ENCODE measurements around the gene CSK.
A peak's percentile ranks its signal among the peaks of the same experiment; 100 is the strongest.

Gene CSK

DNA sequence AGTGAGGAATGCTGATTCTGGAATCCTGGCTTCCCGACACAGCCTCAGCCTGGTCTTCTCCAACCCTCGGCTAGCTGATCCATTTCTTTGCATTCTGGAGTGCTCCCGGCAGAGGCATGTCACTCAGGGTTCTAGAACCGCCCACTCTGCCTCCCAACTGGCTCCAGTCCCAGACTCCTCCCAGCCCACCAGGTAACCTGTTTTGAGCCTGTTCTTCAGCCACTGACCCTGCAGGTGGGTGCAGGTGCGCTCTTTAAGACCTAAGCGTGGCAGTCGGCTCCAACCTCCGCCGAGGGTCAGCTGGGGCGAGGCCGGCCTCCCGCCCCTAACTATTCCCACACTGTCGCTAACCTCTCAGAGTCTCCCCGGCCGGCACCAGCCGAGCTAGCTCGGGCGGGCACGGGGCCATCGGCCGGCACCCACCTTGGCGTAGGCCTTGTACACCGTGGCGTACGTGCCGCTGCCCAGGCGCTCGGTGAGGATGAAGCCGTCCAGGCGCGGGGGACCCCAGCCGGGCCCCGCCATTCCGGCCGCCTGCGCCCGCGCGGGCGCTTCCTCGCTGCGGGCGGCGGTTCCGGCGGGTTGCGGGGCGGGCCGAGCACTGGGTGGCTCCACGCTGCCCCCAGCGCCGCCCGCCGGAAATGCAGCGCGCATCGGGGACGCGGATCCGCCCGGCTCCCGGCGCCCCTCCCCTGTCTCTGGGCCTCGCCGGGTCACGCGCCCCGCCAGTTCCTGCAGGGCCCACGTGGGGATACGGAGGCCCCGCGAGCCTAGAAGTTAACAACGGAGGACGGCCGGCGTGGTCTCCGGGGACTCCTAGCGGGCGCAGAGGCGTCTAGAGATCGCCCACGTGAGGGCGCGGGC is 60.9 kb downstream of the CSK start, which contains the start of gene ULK3:
ULK3 (minus strand) TSS at position 576 of the 864 bp plus-strand sequence; CDS start at position 525, 51 bp downstream.
- DNase-seq (ENCODE audit: low spot score) (peak; percentile 95), FAIRE-seq (no peak)

DNA sequence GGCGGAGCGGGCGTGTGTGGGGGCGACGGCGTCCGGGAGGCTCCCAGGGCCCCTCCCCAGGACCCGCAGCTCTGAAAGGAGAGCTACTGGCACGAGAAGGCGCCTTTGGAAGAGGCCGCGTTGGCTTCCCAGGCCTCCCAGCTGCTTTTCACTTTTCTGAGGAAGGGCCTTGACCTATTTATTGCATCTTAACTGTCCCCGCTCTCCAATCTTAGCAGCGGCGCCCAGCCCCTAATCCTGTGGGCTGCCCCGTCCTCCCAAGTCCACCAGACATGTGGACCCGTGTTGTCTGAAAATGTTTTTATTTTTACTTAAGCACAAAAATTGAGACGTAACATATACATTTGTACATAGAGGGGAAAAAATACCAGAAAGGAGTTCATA is 61.6 kb downstream of the CSK start:
- DNase-seq (ENCODE audit: low spot score) (no peak), FAIRE-seq (no peak)

DNA sequence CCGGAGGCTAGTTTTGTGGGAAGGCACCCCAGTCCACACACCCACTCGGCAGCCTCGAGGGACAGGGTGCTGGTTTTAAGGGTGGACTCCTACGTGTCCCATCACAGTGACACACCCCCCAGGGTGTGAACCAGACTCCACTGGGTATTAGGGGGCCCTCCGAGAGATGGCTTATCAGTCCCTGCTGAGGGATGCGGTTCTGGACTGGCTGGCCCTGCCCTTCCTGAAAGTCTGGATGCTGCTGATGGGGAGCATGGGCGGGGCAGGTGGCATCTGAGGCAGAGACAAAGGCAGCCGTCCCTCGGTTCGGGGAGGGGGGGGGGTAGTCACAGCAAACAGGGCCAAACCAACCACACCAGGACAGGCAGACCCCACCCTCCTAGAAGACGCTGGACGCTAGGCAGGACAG is 62.0 kb downstream of the CSK start:
- DNase-seq (ENCODE audit: low spot score) = no peak
- FAIRE-seq = no peak

DNA sequence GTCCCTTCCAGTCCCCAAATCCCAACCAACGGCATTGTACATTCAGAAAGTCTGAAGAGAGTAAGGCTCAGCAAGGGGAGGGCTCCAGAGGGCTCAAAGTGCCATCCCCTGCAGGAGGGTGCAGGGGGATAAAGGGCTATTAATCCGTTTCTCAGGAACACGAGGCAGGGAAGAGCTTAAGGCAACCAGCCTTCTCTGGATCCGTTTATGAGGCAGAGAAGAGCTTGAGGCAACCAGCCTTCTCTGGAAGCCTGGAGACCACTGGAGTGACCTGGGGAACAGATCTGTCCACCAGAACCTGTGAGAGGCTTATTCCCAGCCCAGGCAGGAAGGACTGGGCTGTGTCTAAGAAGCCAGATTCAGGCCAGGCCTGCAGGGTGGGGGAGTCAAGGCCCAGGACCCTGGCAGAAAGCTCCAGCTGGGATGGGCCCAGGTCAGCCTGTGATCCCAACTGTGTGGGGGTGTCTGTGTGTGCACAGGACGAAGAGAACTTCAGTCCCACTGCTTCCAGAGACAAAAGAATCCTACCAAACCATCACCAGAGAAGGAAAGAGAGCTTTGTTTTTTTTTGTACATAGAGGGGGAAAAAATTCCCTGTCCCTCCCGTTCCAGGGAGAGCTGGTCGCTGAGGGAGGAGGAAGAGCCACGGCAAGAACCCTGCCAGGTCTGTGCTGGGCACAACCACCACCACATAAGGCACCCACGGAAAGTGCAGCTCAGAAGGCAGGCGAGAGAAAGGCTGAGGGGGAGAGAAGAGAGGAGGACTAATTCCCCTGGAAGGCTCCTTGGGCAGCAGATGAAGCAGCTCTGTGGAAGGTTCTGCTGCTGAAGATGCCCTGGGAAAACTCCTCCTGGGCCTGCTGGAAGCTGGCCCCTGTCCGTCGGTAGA is 62.7 kb downstream of the CSK start:
- FAIRE-seq = no peak
- no peak for DNase-seq (ENCODE audit: low spot score)

DNA sequence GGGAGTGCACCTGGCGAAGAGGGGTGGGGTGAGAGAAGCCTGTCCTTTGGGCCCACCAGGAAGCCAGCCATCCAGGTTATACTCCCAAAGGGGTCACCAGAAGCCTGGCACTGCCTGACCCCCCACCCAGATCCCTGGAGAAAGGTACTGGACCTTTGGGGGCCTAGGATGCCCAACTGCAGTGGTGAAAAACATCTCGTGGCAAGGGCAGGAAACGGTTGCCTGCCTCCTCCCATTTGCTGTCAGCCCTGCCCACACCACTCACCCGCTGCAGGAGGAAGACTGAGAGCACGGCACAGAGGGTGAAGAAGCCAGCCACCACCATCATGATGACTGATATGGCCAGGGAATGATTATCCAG is 63.3 kb downstream of the CSK start:
- FAIRE-seq (no peak), DNase-seq (ENCODE audit: low spot score) (no peak)

DNA sequence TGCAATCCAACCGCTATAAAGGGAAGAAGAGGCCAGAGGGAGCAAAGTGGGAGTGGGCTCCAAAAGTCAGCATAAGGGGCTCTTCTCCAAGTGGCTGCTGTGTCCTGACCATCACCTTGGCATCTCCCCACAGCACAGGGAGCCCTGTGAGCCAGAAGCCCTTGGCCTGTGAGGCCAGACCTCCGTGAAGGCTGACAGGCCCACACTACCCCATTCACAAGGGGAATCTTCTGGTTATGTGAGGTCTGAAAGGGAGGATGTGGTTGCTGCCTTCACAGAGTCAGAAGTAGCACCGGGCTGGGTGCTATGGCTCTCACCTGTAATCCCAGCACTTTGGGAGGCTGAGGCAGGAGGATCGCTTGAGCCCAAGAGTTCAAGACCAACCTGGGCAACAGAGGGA is 63.7 kb downstream of the CSK start:
- DNase-seq (ENCODE audit: low spot score) (no peak), FAIRE-seq (no peak)

DNA sequence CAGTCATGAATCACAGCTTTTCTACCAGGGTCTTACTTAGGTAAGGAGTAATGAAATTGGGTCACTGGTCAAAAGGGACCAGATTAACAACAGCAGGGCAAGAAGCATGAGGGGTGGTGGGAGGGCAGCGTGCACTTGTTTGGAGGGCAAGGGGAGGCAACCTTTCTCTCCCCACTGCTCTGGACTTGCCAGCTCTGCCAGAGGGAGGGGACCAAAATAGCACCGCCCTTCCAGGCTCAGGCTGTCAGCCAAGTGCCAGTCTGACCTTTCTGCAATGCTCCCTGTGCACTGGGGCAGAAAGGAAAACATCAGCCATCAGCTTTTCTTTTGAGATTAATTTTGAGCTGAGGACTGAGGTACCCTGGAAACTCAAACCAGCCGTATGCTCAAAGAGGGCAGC is 65.6 kb downstream of the CSK start:
- FAIRE-seq = no peak

DNA sequence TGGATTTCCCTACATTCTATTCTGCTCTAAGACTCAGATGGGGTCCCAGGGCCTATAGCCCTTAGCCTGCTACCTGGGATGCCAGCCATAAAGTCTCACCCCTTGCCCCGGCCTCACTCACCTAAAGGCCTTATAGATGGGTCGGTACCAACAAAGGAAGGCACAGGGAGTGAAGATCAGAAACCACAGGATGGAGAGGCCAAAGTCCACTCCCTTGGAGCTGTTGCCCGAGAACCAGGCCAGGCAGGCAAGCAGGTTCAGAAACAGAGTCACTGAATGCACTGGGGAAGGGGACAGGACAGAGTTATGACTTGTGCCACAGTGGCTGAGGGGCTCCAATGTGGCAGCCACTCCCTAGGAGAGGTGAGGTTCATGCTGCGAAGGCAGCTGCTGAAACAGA is 68.5 kb downstream of the CSK start:
- no peak for FAIRE-seq
- DNase-seq (ENCODE audit: low spot score) = no peak

More for the DNA sequence above, 65.6 kb downstream of the CSK start:
- no peak for DNase-seq (ENCODE audit: low spot score)

DNA sequence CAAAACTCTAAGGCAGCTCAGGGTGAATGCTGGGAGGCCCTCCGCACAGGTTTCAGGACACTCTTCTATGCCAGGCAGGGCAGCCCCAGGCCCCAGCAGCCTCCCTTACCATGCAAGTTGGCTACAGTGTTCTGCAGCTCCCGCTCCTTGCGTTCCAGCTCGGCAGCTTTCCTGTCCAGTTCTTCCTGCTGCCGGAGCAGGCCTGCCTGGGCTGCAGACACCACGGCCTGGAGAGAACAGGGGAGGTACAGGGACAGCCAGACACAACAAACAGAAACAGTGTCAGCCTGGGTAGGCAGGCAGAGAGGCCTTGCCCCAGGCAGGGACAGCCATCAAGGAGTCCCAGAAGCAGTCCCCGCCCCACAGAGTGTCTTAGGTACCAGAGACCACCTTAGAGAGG is 70.1 kb downstream of the CSK start:
- DNase-seq (ENCODE audit: low spot score) (no peak), FAIRE-seq (no peak)
